Prostate gland (tissue), 2 donors: ENCODE data around the gene TTLL10.

Source experiments
- CTCF ChIP-seq, 4 experiments: fragments of 200-600 bp in 2 of 4; fragments of 450-650 bp in 2 of 4; sonication (generic) in 2 of 4; IDR thresholded peaks; 1 replicate in 3 of 4; 2 replicates in 1 of 4; pipeline ENCODE4 v1.5.1; 2016 to 2019; ENCODE audit warnings: antibody characterized with exemption in 4 of 4, mild to moderate bottlenecking in 2 of 4, moderate library complexity in 2 of 4
- POLR2A ChIP-seq: fragments of 450-650 bp; IDR thresholded peaks from one replicate; pipeline ENCODE4 v1.6.1; 2016; ENCODE audit warnings: antibody characterized with exemption, mild to moderate bottlenecking
- POLR2AphosphoS5 ChIP-seq: sonication (generic); formaldehyde crosslinking; IDR thresholded peaks from one replicate; pipeline ENCODE4 v1.6.1; 2017; ENCODE audit warnings: antibody characterized with exemption

GRCh38 chr1:1124786-1125642 is 48.7 kb upstream of the TTLL10 start:
- TF ChIP-seq CTCF (IDR thresholded peaks at IDR 0.05) (no peak), POLR2AphosphoS5 (no peak), POLR2A (no peak)
